Measurements from ENCODE around the gene WFIKKN2. TPM values are rescaled to one million over a fixed set of nuclear protein-coding genes. Genes with fewer than 3 reads are reported as not detected.

WFIKKN2 gene
- total and polyA plus RNA-seq, 2 of the 8 experiments (the other 6 are each of a cell fraction or from before 2014, with no cell fraction given), result 0.07 to 0.30 TPM

- Histone ChIP-seq H3K79me2 (ENCODE audit: control insufficient read depth in 1 of 2, insufficient read depth in 2 of 2, low read length in 2 of 2) (no peaks in the 10 kb centered on the region), H3K14ac (ENCODE audit: insufficient read length) (no peak overlapping the region), H2BK15ac (ENCODE audit: low read length) (no peak overlapping the region), H3K4me3 (ENCODE audit: extremely low read depth in 1 of 4, insufficient read depth in 2 of 4, low read depth in 3 of 4, low read length in 4 of 4) (no peak overlapping the region), H2BK20ac (ENCODE audit: low read length) (no peak overlapping the region), H3K56ac (replicated peaks; ENCODE audit: insufficient read length, low read depth, low read length) (no peak overlapping the region), H3K4ac (replicated peaks; ENCODE audit: insufficient read length, low read depth, low read length) (no peak overlapping the region), H2AFZ (ENCODE audit: low read length) (no peak overlapping the region), H2AK5ac (ENCODE audit: low read depth, low read length) (no peak overlapping the region), H4K5ac (ENCODE audit: insufficient read length, low read depth, low read length) (no peak overlapping the region), H3K9me3 (ENCODE audit: insufficient read depth in 2 of 2, low read depth in 1 of 2, low read length in 1 of 2) (no peaks in the 10 kb centered on the region), H3K27me3 (replicated peaks in 1 of 4; ENCODE audit: control insufficient read depth in 3 of 4, extremely low read depth in 1 of 4, insufficient read depth in 3 of 4, low read length in 3 of 4) (no peaks in the 10 kb centered on the region), H3K23ac (ENCODE audit: insufficient read length) (no peak overlapping the region), H3K9ac (replicated peaks in 1 of 4; ENCODE audit: extremely low read depth in 1 of 4, low read depth in 3 of 4, low read length in 3 of 4) (no peak overlapping the region), H3K18ac (ENCODE audit: extremely low read depth, low read length) (no peak overlapping the region), H4K91ac (replicated peaks; ENCODE audit: insufficient read length, low read length) (no peak overlapping the region), H3K23me2 (ENCODE audit: low read depth, low read length) (no peaks in the 10 kb centered on the region), H4K8ac (ENCODE audit: extremely low read depth, insufficient read depth, low read length) (no peak overlapping the region), H3K4me2 (ENCODE audit: insufficient read depth in 1 of 2, low read depth in 2 of 2, low read length in 2 of 2) (no peak overlapping the region), H2BK120ac (replicated peaks; ENCODE audit: low read depth, low read length) (no peak overlapping the region), H2BK12ac (ENCODE audit: low read depth, low read length) (no peak overlapping the region), H3K4me1 (replicated peaks in 1 of 4; ENCODE audit: control insufficient read depth in 3 of 4, insufficient read depth in 4 of 4, low read length in 3 of 4) (peaks cover 0 to 2% (median 0%) of the 10 kb centered on the region in 4 experiments; a peak in 1 of 7 replicates), H3K79me1 (ENCODE audit: low read depth, low read length) (no peaks in the 10 kb centered on the region), H2BK5ac (ENCODE audit: low read depth, low read length) (no peak overlapping the region), H3K27ac (ENCODE audit: low read depth, low read length) (no peak overlapping the region), H4K20me1 (replicated peaks in 1 of 2; ENCODE audit: control insufficient read depth in 1 of 2, insufficient read depth in 2 of 2, low read length in 2 of 2) (no peaks in the 10 kb centered on the region), H3K36me3 (ENCODE audit: control insufficient read depth in 2 of 4, insufficient read depth in 4 of 4, low read length in 3 of 4) (no peaks in the 10 kb centered on the region)
- CTCF ChIA-PET (ENCODE audit: partially characterized antibody), result interaction anchor here (11.5 kb wide), 1 partner anchor 8 kb away, joined by 130 read pairs; no protein-coding TSS in a partner anchor
- WGBS, 2 experiments (ENCODE audit: extremely low coverage in 1 of 2, insufficient coverage in 1 of 2, insufficient read length in 1 of 2, insufficient replicate concordance in 2 of 2, low coverage in 1 of 2, low lambda C conversion rate in 2 of 2, missing lambda C conversion rate in 1 of 2), result 93% methylated on average over 8 of the region's 8 CpGs; no CpG with 5 or more reads in 1 of the 2 experiments
- POLR2A ChIA-PET (ENCODE audit: partially characterized antibody), result interaction anchor here (1.5 kb wide), 1 partner anchor 9 kb away, joined by 4 read pairs; no protein-coding TSS in a partner anchor
- FAIRE-seq (no peak), DNase-seq (ENCODE audit: low read depth in 1 of 2, low spot score in 2 of 2) (no peak)
- TF ChIP-seq BCL11A (IDR thresholded peaks at IDR 0.05; ENCODE audit: low read depth in 2 of 2, low read length in 2 of 2) (no peak), FOSL1 (IDR thresholded peaks at IDR 0.05; ENCODE audit: insufficient read depth, low read depth, low read length) (no peak), CBX8 (IDR thresholded peaks at IDR 0.05; ENCODE audit: borderline replicate concordance, low read depth, low read length) (no peak), SP2 (IDR thresholded peaks at IDR 0.05; ENCODE audit: low read length) (no peak), RBBP5 (IDR thresholded peaks at IDR 0.05; ENCODE audit: borderline replicate concordance, low read depth, low read length) (no peak), YY1 (IDR thresholded peaks at IDR 0.05; ENCODE audit: low read depth, low read length) (no peak), EP300 (IDR thresholded peaks at IDR 0.05; ENCODE audit: borderline replicate concordance in 1 of 2, low read depth in 2 of 2, low read length in 2 of 2) (no peak), NANOG (IDR thresholded peaks at IDR 0.05; ENCODE audit: insufficient read depth, low read depth, low read length, poor library complexity, severe bottlenecking) (no peak), HDAC2 (IDR thresholded peaks at IDR 0.05; ENCODE audit: borderline replicate concordance in 1 of 2, low read depth in 2 of 2, low read length in 2 of 2) (no peak)
- TF ChIP-seq, protein P1, sequence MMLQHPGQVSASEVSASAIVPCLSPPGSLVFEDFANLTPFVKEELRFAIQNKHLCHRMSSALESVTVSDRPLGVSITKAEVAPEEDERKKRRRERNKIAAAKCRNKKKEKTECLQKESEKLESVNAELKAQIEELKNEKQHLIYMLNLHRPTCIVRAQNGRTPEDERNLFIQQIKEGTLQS (IDR thresholded peaks at IDR 0.05; ENCODE audit: insufficient read depth, low read depth, low read length), result no peak
Observed at GRCh38 chr17:50793007-50793406, 42.4 kb upstream of the WFIKKN2 start.

Measured in H1 (cell line).